Stimulated activated CD4-positive, alpha-beta T cell treated with anti-CD3 and anti-CD28 coated beads, Interleukin-4, amount 100 ng/mL, for 48 hours (primary cell): Measurements from ENCODE around the gene LAMC3.

ENCODE experiments used
- DNase-seq, 2 donors: peaks; one replicate each; pipeline ENCODE4 v3.0.0-alpha.2; 2020; ENCODE audit warnings: low read depth in 2 of 2

LAMC3 gene

GRCh38 chr9:131076347-131077195 lies 67.6 kb downstream of the LAMC3 start:
- DNase-seq: no peak

- DNase-seq: no peak
These were observed 69.7 kb downstream of the LAMC3 start for GRCh38 chr9:131078427-131079366.

GRCh38 chr9:131080589-131080988 lies 71.6 kb downstream of the LAMC3 start:
- no peak for DNase-seq

GRCh38 chr9:131081868-131082267 lies 72.9 kb downstream of the LAMC3 start:
- DNase-seq: no peak

GRCh38 chr9:131082774-131083512 lies 74.0 kb downstream of the LAMC3 start:
- no peak for DNase-seq

- DNase-seq: no peak
These were observed 75.8 kb downstream of the LAMC3 start for GRCh38 chr9:131084661-131085369.

- no peak for DNase-seq
These were observed 76.6 kb downstream of the LAMC3 start for GRCh38 chr9:131085370-131086122.

GRCh38 chr9:131087354-131087893 lies 78.5 kb downstream of the LAMC3 start:
- no peak for DNase-seq

- DNase-seq: no peak
These were observed 81.2 kb downstream of the LAMC3 start for GRCh38 chr9:131090025-131090787.

GRCh38 chr9:131091352-131091992 lies 82.5 kb downstream of the LAMC3 start:
- no peak for DNase-seq

GRCh38 chr9:131092030-131092429 lies 83.1 kb downstream of the LAMC3 start:
- no peak for DNase-seq

- no peak for DNase-seq
These were observed 83.8 kb downstream of the LAMC3 start for GRCh38 chr9:131092548-131093440.

GRCh38 chr9:131094015-131094414 lies 85.0 kb downstream of the LAMC3 start:
- no peak for DNase-seq

GRCh38 chr9:131094622-131095021 lies 85.6 kb downstream of the LAMC3 start:
- no peak for DNase-seq

GRCh38 chr9:131095666-131096268 lies 86.8 kb downstream of the LAMC3 start:
- no peak for DNase-seq

- peak; percentile 9 to 24 for DNase-seq
These were observed 87.5 kb downstream of the LAMC3 start, which contains the start of gene AIF1L for GRCh38 chr9:131096269-131097125. Gene AIF1L, plus strand, starts transcription at chr9:131096531. Its CDS starts 99 bp downstream, at chr9:131096630.
